Measurements from ENCODE around the gene LIN37. TPM values are rescaled to one million over a fixed set of nuclear protein-coding genes. Genes with fewer than 3 reads are reported as not detected.

Gene LIN37, protein sequence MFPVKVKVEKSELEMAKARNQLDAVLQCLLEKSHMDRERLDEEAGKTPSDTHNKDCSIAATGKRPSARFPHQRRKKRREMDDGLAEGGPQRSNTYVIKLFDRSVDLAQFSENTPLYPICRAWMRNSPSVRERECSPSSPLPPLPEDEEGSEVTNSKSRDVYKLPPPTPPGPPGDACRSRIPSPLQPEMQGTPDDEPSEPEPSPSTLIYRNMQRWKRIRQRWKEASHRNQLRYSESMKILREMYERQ
- 11.7 TPM for total RNA-seq
- polyA plus RNA-seq: 10 to 100 TPM in 3 of 4 donors, 1 to 10 TPM in 1; 9.9 to 16.5 (median 11.8) TPM

DNA sequence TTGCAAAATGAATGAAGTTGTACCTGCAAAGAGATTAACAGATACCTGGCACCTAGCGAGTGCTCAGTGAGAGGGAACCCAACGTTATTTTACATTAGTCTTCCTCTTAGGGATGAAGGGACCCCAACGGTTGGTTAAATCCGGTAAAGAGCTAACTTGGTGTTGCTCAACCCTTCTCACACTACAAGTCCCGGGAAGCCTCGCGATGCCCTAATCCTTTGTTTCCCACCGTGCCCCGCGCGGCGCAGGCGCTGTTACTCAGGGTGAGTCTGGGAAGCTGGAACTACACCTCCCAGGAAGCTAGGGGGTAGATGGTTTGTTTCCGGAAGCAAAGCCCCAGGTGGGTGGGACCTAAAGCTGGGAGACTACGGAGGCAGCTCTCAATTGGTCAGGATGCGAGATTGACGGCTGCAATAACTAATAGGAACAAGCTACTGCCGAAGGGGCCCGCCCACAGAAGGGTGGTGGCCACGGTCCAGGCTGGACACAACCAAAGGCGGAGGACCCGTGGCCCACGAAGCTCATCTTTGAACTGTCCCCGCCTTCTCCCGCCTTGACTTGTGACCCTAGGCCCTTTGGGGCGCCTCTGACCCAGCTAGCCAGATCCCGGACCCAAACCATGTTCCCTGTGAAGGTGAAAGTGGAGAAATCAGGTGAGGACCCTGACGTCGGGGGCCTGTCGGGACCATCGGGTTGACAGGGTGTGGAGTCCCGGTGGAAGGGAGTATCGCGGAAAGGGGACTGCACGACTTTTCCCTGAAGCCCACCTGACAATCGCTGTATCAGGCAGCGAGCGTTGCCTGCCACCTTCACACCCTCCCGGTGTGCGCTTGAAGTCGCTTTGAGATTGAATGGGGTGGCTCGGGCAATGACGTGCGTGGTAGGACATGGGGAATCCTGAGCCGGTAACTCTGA, at the start of gene LIN37:
Gene LIN37, plus strand, starts transcription at position 471 of the 915 bp plus-strand sequence. Its CDS starts 149 bp downstream, at position 620.
- peaks cover 8% of the 10 kb centered on the region for H3K36me3 ChIP-seq (ENCODE audit: control insufficient read depth, insufficient read depth, low read length)
- peak within 1 kb of the TSS; percentile 87 to 98 (median 95) for H3K27ac Mint-ChIP-seq
- H3K27me3 Mint-ChIP-seq: peaks cover 6% of the 10 kb centered on the region
- H3K27ac ChIP-seq (ENCODE audit: insufficient read depth, low read length, poor library complexity, severe bottlenecking): peak within 1 kb of the TSS; percentile 78
- H3K27me3 ChIP-seq (ENCODE audit: control insufficient read depth, insufficient read depth, low read length): no peaks in the 10 kb centered on the region
- H3K9me3 Mint-ChIP-seq: no peaks in the 10 kb centered on the region
- ATAC-seq (ENCODE audit: low read depth in 2 of 2) (peak; percentile 76 to 77), DNase-seq (peak; percentile 98 to 99 (median 99))
- H3K36me3 Mint-ChIP-seq: peaks cover 3% of the 10 kb centered on the region
- peaks cover 5 to 49% (median 25%) of the 10 kb centered on the region in 4 donors for H3K4me1 Mint-ChIP-seq
- H3K4me1 ChIP-seq (ENCODE audit: control insufficient read depth, insufficient read depth, low read length, poor library complexity, severe bottlenecking): peaks cover 40% of the 10 kb centered on the region
- H3K4me3 ChIP-seq (ENCODE audit: low read depth, low read length): peak within 1 kb of the TSS; percentile 88
- H3K4me3 Mint-ChIP-seq: peak within 1 kb of the TSS; percentile 91 to 98 (median 97)
- H3K9me3 ChIP-seq (ENCODE audit: control insufficient read depth in 2 of 2, low read length in 2 of 2): no peaks in the 10 kb centered on the region

DNA sequence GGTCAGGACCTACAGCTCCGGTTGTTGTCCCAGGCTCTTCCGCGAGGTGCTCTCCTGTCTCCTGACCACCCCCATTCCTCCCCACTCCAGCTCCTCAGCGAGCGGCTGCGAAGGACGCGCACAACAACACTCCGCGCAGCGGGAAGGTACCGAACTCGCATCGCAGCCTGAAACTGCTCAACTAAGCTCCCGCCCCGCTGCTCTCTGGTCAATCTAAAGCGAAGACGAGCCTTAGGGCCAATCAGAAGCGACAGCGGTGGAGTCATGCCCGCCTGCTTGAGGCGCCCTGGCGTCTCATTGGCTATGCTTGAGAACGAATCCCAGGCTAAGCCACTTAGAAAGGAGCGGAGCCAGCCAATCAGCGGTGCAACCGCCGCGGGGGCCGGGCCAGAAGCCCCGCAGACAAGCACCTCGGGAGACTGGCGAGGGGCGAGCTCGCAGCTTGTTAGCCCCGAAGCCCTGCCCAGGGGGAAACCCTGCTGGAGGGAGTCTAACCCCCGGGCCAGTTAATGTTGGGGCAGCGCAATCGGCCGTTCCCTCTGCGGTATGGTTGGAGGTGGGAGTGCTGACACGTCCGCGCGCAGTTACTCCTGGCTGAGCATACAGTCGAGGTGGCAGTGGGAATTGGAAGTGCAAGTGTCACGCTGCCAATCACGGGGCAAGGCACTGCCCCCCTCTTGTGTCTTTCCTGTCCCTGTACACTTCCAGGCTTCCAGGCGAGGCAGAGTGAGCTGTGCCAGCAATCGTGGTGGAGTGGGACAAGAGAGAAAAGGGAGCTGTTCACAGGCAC, 46.0 kb upstream of the LIN37 start:
- Histone ChIP-seq H3K4me3 (ENCODE audit: low read depth, low read length) (peak overlapping the region; percentile 67), H3K27ac (ENCODE audit: insufficient read depth, low read length, poor library complexity, severe bottlenecking) (peak overlapping the region; percentile 73), H3K27me3 (ENCODE audit: control insufficient read depth, insufficient read depth, low read length) (no peaks in the 10 kb centered on the region), H3K9me3 (ENCODE audit: control insufficient read depth in 2 of 2, low read length in 2 of 2) (no peaks in the 10 kb centered on the region), H3K4me1 (ENCODE audit: control insufficient read depth, insufficient read depth, low read length, poor library complexity, severe bottlenecking) (peaks cover 12% of the 10 kb centered on the region), H3K36me3 (ENCODE audit: control insufficient read depth, insufficient read depth, low read length) (no peaks in the 10 kb centered on the region)
- no peaks in the 10 kb centered on the region for H3K36me3 Mint-ChIP-seq
- H3K4me1 Mint-ChIP-seq: peaks cover 3 to 8% (median 6%) of the 10 kb centered on the region in 4 donors
- ATAC-seq (ENCODE audit: low read depth in 2 of 2) (peak; percentile 100), DNase-seq (peak; percentile 93 to 99 (median 93))
- H3K27me3 Mint-ChIP-seq: peaks cover 4% of the 10 kb centered on the region
- H3K27ac Mint-ChIP-seq: peak overlapping the region; percentile 92 to 99 (median 98)
- no peaks in the 10 kb centered on the region for H3K9me3 Mint-ChIP-seq
- H3K4me3 Mint-ChIP-seq: peak overlapping the region; percentile 85 to 98 (median 96)

DNA sequence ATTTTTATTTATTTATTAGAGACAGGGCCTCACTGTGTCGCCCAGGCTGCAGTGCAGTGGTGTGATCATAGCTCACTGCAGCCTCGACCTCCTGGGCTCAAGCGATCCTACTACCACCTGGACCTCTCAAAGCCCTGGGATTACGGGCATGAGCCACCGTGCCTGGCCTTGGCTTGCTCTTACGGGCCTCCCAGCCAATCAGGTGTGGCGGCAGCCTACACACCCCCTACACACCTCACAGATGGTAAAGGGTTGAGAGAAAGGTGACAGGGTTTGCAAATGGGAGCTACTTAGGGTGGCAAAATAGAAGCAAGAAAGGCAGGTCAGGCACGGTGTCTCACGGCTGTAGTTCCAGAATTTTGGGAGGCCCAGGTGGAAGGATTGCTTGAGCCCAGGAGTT, 45.0 kb upstream of the LIN37 start:
- Mint-ChIP-seq H3K4me3 (peak overlapping the region in 2 of 4 donors; percentile 98), H3K27me3 (peaks cover 4% of the 10 kb centered on the region)

DNA sequence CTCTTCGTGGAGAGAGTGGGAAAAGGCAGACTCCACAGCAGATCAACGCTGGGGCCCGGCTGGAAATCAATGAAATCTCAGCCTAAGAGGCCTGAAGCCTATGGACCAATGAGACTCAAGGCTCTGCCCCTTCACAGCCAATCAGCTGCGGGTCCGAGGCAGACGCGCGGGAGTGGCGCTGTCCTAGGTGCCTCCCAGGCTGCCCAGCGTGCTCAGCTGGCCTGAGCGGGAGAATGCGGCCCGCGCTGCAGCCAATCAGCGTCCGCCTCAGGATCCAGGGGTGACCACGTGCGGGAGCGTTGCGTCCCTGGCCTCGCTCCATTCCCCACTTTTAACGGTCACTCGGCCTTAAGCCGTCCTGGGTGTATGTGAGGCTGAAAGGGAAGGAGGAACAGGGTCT, 44.2 kb upstream of the LIN37 start, which contains the start of gene ZBTB32:
Gene ZBTB32, plus strand, starts transcription at position 341 of the 400 bp plus-strand sequence. CDS start 10,069 bp downstream, outside the sequence.
- H3K4me3 Mint-ChIP-seq: peak within 1 kb of the TSS in 1 of 4 donors; percentile 41
- H3K27me3 Mint-ChIP-seq: peaks cover 4% of the 10 kb centered on the region

More for the DNA sequence above, 45.0 kb upstream of the LIN37 start:
- Mint-ChIP-seq H3K27ac (no peak overlapping the region), H3K4me1 (peaks cover 3 to 8% (median 6%) of the 10 kb centered on the region in 4 donors), H3K9me3 (no peaks in the 10 kb centered on the region), H3K36me3 (no peaks in the 10 kb centered on the region)
- Histone ChIP-seq H3K4me1 (ENCODE audit: control insufficient read depth, insufficient read depth, low read length, poor library complexity, severe bottlenecking) (peaks cover 12% of the 10 kb centered on the region), H3K9me3 (ENCODE audit: control insufficient read depth in 2 of 2, low read length in 2 of 2) (no peaks in the 10 kb centered on the region), H3K36me3 (ENCODE audit: control insufficient read depth, insufficient read depth, low read length) (no peaks in the 10 kb centered on the region), H3K27me3 (ENCODE audit: control insufficient read depth, insufficient read depth, low read length) (no peaks in the 10 kb centered on the region), H3K27ac (ENCODE audit: insufficient read depth, low read length, poor library complexity, severe bottlenecking) (no peak overlapping the region), H3K4me3 (ENCODE audit: low read depth, low read length) (no peak overlapping the region)
- DNase-seq (no peak), ATAC-seq (ENCODE audit: low read depth in 2 of 2) (no peak)

DNA sequence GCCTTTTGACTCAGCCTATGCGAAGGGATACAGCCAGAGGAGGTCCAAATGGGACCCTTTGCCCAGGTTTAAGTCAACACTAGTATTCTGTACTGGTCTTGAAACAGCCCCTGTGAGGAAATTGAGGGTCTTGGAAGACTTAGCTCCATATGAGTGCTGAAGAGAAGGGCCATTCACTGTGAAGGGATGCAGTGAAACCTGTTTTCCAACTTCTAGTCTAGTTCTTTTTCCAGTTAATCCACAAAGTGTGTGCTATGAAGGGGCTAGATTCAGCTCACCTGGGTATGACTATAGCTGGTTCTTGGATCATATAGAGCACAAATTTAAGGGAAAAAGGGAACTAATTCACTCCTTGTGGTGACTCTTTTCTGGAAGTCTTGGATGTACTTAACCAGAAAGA, 40.0 kb upstream of the LIN37 start:
- ATAC-seq (ENCODE audit: low read depth in 2 of 2): no peak
- H3K27me3 Mint-ChIP-seq: no peaks in the 10 kb centered on the region
- H3K27ac Mint-ChIP-seq: no peak overlapping the region
- H3K36me3 Mint-ChIP-seq: no peaks in the 10 kb centered on the region
- peaks cover 34% of the 10 kb centered on the region for H3K4me1 ChIP-seq (ENCODE audit: control insufficient read depth, insufficient read depth, low read length, poor library complexity, severe bottlenecking)
- no peaks in the 10 kb centered on the region for H3K9me3 Mint-ChIP-seq
- no peak overlapping the region for H3K4me3 ChIP-seq (ENCODE audit: low read depth, low read length)
- no peaks in the 10 kb centered on the region for H3K27me3 ChIP-seq (ENCODE audit: control insufficient read depth, insufficient read depth, low read length)
- H3K4me1 Mint-ChIP-seq: peaks cover 15 to 35% (median 25%) of the 10 kb centered on the region in 4 donors
- H3K9me3 ChIP-seq (ENCODE audit: control insufficient read depth in 2 of 2, low read length in 2 of 2): no peaks in the 10 kb centered on the region
- H3K4me3 Mint-ChIP-seq: no peak overlapping the region
- no peak for DNase-seq
- no peaks in the 10 kb centered on the region for H3K36me3 ChIP-seq (ENCODE audit: control insufficient read depth, insufficient read depth, low read length)
- H3K27ac ChIP-seq (ENCODE audit: insufficient read depth, low read length, poor library complexity, severe bottlenecking): no peak overlapping the region

More for the DNA sequence above, 44.2 kb upstream of the LIN37 start, which contains the start of gene ZBTB32:
- Mint-ChIP-seq H3K9me3 (no peaks in the 10 kb centered on the region), H3K4me1 (peaks cover 3 to 10% (median 6%) of the 10 kb centered on the region in 4 donors), H3K27ac (no peak within 1 kb of the TSS), H3K36me3 (no peaks in the 10 kb centered on the region)
- DNase-seq: peak in 1 of 3 donors; percentile 20
- Histone ChIP-seq H3K27ac (ENCODE audit: insufficient read depth, low read length, poor library complexity, severe bottlenecking) (no peak within 1 kb of the TSS), H3K9me3 (ENCODE audit: control insufficient read depth in 2 of 2, low read length in 2 of 2) (no peaks in the 10 kb centered on the region), H3K36me3 (ENCODE audit: control insufficient read depth, insufficient read depth, low read length) (no peaks in the 10 kb centered on the region), H3K4me1 (ENCODE audit: control insufficient read depth, insufficient read depth, low read length, poor library complexity, severe bottlenecking) (peaks cover 12% of the 10 kb centered on the region), H3K4me3 (ENCODE audit: low read depth, low read length) (no peak within 1 kb of the TSS), H3K27me3 (ENCODE audit: control insufficient read depth, insufficient read depth, low read length) (no peaks in the 10 kb centered on the region)
- ATAC-seq (ENCODE audit: low read depth in 2 of 2): no peak

DNA sequence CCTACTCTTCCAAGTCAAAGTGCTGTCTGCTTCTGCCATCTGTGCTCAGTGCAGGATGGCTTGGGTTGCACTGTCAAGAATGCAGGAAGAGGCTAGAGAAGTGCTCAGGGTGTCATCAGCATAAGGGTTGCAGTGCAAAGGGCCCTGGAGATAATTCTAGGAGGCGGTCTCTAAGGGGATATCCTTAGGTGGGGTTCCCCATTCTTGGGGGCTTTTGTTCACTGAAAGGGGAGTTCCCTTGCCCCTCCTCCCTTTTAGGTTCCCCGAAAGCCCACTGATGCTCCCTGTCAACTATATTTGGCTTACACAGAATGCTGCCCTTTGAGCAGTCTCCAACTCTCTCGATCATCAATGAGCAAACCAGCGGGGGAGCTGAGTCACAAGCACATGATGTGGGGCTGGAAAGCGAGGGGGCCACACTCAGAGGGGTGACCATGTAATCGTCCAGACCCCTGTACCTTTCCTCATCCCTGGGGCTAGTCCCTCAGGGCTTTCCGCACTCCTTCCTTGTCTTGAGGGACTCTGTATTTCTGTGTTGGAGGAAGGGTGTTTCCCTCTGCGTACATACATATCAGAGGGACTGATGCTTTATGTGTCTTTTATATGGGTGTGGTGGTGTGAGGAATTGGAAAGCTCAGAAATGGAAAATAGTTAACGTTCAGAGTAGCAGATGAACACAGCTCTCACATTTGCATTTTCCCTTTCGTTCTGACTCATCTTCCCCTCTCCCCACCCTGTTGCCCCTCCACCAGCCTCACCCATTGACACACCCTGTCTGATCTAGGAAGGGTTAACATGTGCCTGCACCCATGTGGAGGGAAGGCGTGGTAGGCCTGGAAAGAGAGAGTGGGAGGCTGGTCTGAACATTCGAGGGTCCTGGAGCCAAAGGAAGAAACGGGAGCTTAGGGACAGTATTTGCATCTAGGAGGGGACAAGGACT, 37.3 kb upstream of the LIN37 start:
- Mint-ChIP-seq H3K9me3 (no peaks in the 10 kb centered on the region), H3K27me3 (no peaks in the 10 kb centered on the region), H3K36me3 (no peaks in the 10 kb centered on the region), H3K27ac (peak overlapping the region; percentile 95), H3K4me1 (peaks cover 20 to 59% (median 44%) of the 10 kb centered on the region in 4 donors), H3K4me3 (peak overlapping the region; percentile 12 to 84 (median 76))
- Histone ChIP-seq H3K4me1 (ENCODE audit: control insufficient read depth, insufficient read depth, low read length, poor library complexity, severe bottlenecking) (peaks cover 60% of the 10 kb centered on the region), H3K27me3 (ENCODE audit: control insufficient read depth, insufficient read depth, low read length) (no peaks in the 10 kb centered on the region), H3K4me3 (ENCODE audit: low read depth, low read length) (peak overlapping the region; percentile 56), H3K9me3 (ENCODE audit: control insufficient read depth in 2 of 2, low read length in 2 of 2) (no peaks in the 10 kb centered on the region), H3K36me3 (ENCODE audit: control insufficient read depth, insufficient read depth, low read length) (no peaks in the 10 kb centered on the region), H3K27ac (ENCODE audit: insufficient read depth, low read length, poor library complexity, severe bottlenecking) (peak overlapping the region; percentile 95)
- ATAC-seq (ENCODE audit: low read depth in 2 of 2) (peak; percentile 7 to 15), DNase-seq (peak; percentile 44 to 93 (median 46))

Measured in CD4-positive, CD25-positive, alpha-beta regulatory T cell (primary cell).